Skin epidermis (tissue), 12 donors: Measurements from ENCODE around the gene C6orf120.
A peak's percentile ranks its signal among the peaks of the same experiment; 100 is the strongest.

ENCODE experiments used
- H3K27ac ChIP-seq, 21 experiments: fragments of 200-600 bp; sonication (generic) in 11 of 21; one replicate each; pipeline ENCODE4 v1.5.0; 2020; ENCODE audit warnings: mild to moderate bottlenecking in 3 of 21, inconsistent platforms in 2 of 21, moderate library complexity in 2 of 21
- H3K4me3 ChIP-seq, 7 experiments: fragments of 200-600 bp; sonication (generic) in 2 of 7; one replicate each; pipeline ENCODE4 v1.5.0; 2020; ENCODE audit warnings: inconsistent platforms in 2 of 7, mild to moderate bottlenecking in 2 of 7, moderate library complexity in 1 of 7

Gene C6orf120

GRCh38 chr6:169701954-169702839, at the start of gene C6orf120, which contains the start of gene WDR27:
C6orf120 (plus strand) TSS chr6:169702126; CDS start chr6:169702460, 334 bp downstream.
WDR27 (minus strand) TSS chr6:169702029; CDS start chr6:169689005, 13,024 bp downstream.
- H3K4me3 ChIP-seq: peak within 1 kb of the TSS; percentile 82 to 99 (median 93)
- peak within 1 kb of the TSS; percentile 86 to 99 (median 96) for H3K27ac ChIP-seq

DNA sequence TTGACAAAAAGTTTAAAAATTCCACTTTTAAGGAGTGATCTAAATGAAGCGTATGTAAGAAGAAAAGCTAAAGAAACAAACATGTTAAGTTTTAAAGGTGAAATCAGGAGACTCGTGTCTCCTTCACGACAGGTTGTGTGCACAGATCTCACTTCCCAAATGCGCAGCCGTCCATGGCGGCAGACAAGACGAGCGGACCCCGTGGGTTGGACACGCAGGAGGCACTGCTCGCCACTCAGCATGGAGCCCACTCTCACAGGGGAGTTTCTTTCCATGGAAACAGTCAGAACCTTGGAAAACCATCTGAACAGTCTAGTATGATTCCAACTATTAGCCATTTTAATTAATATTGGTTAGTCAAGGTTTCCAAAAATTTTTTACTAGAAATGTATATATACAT, 49.0 kb upstream of the C6orf120 start:
- no peak overlapping the region for H3K4me3 ChIP-seq
- no peak overlapping the region for H3K27ac ChIP-seq

GRCh38 chr6:169653691-169654090, 48.2 kb upstream of the C6orf120 start:
- Histone ChIP-seq H3K4me3 (peak overlapping the region in 2 of 7 experiments; percentile 36 to 50), H3K27ac (peak overlapping the region in 11 of 21 experiments; percentile 15 to 80 (median 59))

DNA sequence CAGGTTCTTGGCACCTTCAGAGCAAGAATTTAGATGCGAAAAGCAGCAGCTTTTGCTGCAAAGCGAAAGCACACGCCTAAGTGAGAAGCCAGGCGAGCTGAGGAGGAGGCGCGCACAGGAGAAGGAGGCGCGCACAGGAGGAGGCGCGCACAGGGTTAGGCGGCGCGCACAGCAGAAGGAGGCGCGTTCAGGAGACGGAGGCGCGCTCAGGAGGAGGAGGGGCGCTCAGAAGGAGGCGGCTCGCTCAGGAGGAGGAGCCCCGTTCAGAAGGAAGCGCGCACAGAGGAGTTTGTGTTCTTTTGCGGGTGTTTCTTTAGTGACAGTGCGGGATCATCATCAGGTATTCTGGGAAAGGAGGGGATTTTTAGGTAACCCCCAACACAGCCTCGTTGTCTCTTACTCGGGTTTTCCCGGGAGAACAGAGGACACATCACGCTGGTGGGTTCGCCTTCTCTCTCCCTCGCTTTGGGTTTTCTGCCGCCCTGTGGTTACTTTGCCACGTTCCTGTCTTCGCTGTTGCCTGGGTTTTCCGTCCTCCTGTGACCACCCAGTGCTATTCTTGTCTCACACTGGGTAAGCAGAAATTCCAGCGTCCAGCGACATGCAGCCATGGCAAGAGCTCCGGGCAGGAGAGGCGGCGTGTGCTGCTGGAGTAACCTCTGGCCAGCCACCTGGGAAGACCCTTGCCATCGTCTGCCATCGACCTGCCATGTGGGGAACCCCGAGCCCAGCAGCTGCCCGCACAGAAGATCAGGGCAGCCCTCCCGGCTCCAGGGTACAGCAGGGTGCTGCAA, 47.1 kb upstream of the C6orf120 start:
- Histone ChIP-seq H3K4me3 (peak overlapping the region; percentile 24 to 50 (median 42)), H3K27ac (peak overlapping the region in 18 of 21 experiments; percentile 39 to 80 (median 67))

DNA sequence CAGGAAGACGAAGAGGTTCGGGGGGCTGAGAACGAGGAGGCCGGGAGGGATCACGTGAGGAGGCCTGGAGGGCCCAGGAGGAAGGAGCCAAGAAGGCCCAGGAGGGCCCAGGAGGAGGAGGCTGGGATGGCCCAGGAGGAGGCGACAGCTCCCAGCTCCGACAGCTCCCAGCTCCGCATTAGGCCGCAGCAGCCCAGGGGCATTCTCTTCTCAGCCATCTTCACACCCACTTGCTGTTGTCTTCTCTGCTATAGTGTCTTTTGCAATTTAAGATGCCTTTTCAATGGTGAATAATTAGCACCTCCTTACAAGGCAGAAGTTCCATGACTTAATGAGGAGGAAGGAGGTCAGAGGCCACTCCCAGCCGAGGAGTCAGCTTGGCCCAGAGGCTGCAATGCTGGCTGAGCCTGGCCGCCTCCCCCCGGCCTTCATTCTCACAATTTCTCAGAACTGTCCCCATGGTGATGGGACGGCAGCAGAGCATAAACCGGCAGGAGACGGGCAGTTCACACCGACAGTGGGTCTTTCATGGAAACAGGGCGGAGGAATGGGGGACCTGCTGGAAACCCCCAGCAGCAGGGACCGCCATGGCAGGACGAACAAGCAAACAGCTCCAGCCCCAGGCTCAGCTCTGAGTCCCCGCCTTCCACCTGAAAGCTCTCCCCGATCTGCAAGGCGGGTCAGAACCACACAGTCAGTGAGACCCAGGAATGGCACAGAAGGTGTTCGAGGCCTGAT, 45.2 kb upstream of the C6orf120 start:
- no peak overlapping the region for H3K4me3 ChIP-seq
- H3K27ac ChIP-seq: no peak overlapping the region

GRCh38 chr6:169657284-169657610, 44.7 kb upstream of the C6orf120 start:
- Histone ChIP-seq H3K4me3 (no peak overlapping the region), H3K27ac (no peak overlapping the region)

GRCh38 chr6:169659820-169660610, 41.9 kb upstream of the C6orf120 start:
- H3K4me3 ChIP-seq: no peak overlapping the region

DNA sequence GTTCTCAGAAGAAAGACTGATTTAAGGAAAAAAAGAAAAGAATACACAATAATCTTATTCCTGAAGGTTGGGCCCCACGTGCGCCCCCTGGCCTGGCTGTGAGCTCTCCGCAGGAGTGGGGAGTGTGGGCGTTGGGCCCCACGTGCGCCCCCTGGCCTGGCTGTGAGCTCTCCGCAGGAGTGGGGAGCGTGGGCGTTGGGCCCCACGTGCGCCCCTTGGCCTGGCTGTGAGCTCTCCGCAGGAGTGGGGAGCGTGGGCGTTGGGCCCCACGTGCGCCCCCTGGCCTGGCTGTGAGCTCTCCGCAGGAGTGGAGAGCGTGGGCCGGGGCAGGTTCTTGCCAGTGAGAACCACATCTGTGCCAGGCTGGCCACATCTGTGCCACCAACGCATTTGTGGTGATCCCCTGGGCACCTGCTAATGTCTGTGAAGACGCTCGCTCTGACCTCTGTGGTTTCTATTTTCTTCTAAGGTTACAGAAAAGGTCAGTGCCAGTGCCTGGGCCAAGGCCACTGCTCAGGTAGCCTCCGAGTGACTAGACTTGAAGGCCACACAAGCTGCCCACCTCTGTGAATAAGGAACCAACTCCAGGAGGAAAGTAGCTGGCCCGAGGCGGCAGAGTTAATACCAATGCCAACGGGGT, 41.1 kb upstream of the C6orf120 start:
- no peak overlapping the region for H3K4me3 ChIP-seq
- no peak overlapping the region for H3K27ac ChIP-seq

More at GRCh38 chr6:169659820-169660610, 41.9 kb upstream of the C6orf120 start:
- H3K27ac ChIP-seq: no peak overlapping the region

DNA sequence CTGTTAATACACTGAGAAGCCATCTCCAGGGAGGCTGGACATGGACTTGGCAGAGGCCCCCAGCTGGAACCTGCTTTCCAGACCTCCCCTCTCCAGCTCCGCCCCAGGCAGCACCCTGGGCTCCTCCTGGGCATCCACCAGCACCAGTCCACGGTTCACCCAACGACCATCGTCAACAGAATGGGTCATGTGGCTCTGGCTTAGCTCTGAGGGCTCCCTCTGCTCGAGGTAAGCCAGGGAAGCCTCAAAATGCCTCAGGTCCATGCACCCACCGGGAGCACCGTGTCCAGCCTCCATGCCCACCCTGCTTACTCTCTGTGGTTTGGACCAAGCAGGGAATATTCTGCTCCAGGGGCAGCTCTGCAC, 40.6 kb upstream of the C6orf120 start:
- no peak overlapping the region for H3K27ac ChIP-seq
- H3K4me3 ChIP-seq: no peak overlapping the region

GRCh38 chr6:169663468-169663867, 38.5 kb upstream of the C6orf120 start:
- Histone ChIP-seq H3K27ac (no peak overlapping the region), H3K4me3 (no peak overlapping the region)

GRCh38 chr6:169664227-169664626, 37.7 kb upstream of the C6orf120 start:
- H3K27ac ChIP-seq: no peak overlapping the region
- H3K4me3 ChIP-seq: no peak overlapping the region

DNA sequence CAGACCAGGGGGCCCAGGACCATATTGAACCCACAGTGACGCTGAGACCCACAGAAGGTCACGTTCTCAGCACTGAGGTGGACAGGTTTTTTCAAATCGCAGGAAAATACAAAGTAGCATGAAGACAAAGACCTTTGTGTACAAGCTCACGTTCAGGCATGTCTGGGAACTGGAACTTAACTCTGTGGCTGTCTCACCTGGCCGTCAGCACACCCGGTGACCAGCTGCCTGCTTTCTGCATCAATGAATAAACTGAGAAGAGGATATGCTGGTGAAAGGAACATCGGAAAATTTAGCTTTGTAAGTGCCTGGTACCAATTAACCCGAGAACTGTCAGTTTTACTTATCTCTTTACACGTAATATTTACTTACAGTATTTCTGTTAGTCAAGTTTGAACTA, 36.6 kb upstream of the C6orf120 start:
- Histone ChIP-seq H3K4me3 (no peak overlapping the region), H3K27ac (no peak overlapping the region)

- no peak overlapping the region for H3K4me3 ChIP-seq
Observed at GRCh38 chr6:169666441-169666840, 35.5 kb upstream of the C6orf120 start.

GRCh38 chr6:169667716-169668115, 34.2 kb upstream of the C6orf120 start:
- Histone ChIP-seq H3K4me3 (no peak overlapping the region), H3K27ac (no peak overlapping the region)

More at GRCh38 chr6:169666441-169666840, 35.5 kb upstream of the C6orf120 start:
- H3K27ac ChIP-seq: no peak overlapping the region

DNA sequence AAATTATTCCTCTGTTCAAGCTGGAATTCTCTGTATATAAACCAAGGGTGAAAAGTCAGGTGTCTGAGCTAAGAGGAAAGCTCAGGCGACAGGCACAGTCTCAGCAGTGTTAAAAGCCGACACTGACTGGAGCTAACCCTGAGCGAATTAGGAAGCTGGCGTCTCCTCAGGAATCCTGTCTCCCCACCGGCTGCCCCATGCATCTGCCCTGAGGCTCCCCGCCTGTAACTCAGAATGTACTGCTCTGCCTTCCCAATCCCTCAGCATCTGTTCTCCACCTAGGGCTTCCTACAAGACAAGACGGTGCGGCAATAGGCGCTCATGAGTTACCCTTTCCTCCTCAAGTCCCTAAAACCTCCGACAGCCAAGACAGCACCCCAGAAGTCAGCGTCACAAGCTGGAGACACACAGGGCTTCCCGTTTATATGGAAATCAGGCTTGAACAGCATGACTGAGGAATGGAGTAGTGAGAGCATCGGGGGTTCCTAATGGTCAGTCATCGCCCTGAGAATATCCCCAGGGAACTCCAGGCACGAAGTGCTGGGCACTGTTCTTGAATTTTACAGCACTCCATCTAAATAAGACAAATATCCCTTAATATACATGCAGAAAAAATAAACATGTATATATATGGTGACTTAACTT, 33.6 kb upstream of the C6orf120 start:
- Histone ChIP-seq H3K4me3 (no peak overlapping the region), H3K27ac (no peak overlapping the region)

GRCh38 chr6:169669147-169669546, 32.8 kb upstream of the C6orf120 start:
- Histone ChIP-seq H3K4me3 (no peak overlapping the region), H3K27ac (peak overlapping the region in 5 of 21 experiments; percentile 1 to 36 (median 27))

DNA sequence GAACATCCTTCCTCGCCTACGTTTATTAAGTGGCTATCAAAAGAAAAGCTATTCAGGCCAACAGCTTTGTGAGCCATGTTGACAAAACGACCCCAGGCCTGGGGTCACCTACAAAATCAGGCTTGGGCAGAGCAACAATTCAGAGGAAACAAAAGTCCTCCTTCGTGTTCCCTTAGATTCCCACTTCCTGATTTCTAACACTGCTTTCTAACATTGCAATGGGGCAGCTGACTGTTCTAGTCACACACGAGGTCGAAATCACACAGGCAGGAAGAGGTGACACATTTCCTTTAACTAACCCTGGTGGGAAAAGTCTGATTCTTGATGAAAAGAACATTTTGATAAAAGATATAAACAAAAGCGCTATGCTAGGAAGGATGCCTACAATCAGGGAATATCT, 32.0 kb upstream of the C6orf120 start:
- H3K4me3 ChIP-seq: no peak overlapping the region
- peak overlapping the region in 4 of 21 experiments; percentile 26 to 36 (median 28) for H3K27ac ChIP-seq

- no peak overlapping the region for H3K27ac ChIP-seq
- H3K4me3 ChIP-seq: no peak overlapping the region
Observed at GRCh38 chr6:169671563-169671962, 30.4 kb upstream of the C6orf120 start.
